ENCODE results near the gene DNAH3. TPM values are rescaled to one million over a fixed set of nuclear protein-coding genes. Genes with fewer than 3 reads are reported as not detected.

DNAH3 gene
- total and polyA plus RNA-seq, 2 of the 13 experiments (the other 11 are each of a cell fraction or from before 2014, with no cell fraction given): 0.07 to 0.08 TPM

DNA sequence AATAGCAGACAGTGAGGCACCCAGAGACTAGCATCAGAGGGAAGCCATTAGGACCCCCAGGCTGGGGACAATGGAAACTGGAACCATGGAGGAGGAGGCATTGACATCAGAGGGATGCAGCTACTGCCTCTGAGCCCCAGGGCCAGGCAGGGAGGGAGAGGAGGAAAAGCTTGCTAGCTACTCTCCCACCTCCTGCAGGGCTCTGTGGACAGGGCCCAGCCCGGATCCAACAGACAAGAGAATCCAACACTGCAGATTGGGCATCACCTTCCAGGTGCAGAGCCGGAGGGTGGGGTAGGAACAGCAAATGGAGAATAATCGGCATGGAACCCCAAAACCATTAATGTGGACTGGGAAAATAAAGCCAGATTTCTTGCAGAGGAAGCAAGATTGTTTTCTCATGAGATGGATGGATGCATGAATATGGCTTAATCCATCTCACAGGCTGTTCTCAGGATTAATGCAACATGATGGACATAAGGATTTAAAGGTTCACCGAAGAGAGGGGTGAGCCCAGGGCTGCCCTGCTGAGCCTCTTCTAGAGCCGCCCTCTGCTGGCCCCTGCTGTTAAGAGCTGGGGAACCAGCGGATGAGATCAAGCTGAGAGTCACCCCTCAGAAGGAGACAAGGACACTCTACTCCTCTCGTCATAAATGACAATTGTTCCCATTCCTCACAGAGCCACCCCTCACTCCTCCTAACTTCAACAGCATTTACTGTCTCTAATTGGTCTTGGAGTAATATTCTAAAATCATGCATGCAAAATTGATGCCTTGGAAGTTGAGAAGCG lies 48.8 kb downstream of the DNAH3 start (continued):
- TF ChIP-seq, protein P1, sequence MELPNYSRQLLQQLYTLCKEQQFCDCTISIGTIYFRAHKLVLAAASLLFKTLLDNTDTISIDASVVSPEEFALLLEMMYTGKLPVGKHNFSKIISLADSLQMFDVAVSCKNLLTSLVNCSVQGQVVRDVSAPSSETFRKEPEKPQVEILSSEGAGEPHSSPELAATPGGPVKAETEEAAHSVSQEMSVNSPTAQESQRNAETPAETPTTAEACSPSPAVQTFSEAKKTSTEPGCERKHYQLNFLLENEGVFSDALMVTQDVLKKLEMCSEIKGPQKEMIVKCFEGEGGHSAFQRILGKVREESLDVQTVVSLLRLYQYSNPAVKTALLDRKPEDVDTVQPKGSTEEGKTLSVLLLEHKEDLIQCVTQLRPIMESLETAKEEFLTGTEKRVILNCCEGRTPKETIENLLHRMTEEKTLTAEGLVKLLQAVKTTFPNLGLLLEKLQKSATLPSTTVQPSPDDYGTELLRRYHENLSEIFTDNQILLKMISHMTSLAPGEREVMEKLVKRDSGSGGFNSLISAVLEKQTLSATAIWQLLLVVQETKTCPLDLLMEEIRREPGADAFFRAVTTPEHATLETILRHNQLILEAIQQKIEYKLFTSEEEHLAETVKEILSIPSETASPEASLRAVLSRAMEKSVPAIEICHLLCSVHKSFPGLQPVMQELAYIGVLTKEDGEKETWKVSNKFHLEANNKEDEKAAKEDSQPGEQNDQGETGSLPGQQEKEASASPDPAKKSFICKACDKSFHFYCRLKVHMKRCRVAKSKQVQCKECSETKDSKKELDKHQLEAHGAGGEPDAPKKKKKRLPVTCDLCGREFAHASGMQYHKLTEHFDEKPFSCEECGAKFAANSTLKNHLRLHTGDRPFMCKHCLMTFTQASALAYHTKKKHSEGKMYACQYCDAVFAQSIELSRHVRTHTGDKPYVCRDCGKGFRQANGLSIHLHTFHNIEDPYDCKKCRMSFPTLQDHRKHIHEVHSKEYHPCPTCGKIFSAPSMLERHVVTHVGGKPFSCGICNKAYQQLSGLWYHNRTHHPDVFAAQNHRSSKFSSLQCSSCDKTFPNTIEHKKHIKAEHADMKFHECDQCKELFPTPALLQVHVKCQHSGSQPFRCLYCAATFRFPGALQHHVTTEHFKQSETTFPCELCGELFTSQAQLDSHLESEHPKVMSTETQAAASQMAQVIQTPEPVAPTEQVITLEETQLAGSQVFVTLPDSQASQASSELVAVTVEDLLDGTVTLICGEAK (IDR thresholded peaks at IDR 0.05): no peak
- TF ChIP-seq, protein P1 (CRISPR knock-in tag; IDR thresholded peaks at IDR 0.05): no peak
- TF ChIP-seq, protein P2, sequence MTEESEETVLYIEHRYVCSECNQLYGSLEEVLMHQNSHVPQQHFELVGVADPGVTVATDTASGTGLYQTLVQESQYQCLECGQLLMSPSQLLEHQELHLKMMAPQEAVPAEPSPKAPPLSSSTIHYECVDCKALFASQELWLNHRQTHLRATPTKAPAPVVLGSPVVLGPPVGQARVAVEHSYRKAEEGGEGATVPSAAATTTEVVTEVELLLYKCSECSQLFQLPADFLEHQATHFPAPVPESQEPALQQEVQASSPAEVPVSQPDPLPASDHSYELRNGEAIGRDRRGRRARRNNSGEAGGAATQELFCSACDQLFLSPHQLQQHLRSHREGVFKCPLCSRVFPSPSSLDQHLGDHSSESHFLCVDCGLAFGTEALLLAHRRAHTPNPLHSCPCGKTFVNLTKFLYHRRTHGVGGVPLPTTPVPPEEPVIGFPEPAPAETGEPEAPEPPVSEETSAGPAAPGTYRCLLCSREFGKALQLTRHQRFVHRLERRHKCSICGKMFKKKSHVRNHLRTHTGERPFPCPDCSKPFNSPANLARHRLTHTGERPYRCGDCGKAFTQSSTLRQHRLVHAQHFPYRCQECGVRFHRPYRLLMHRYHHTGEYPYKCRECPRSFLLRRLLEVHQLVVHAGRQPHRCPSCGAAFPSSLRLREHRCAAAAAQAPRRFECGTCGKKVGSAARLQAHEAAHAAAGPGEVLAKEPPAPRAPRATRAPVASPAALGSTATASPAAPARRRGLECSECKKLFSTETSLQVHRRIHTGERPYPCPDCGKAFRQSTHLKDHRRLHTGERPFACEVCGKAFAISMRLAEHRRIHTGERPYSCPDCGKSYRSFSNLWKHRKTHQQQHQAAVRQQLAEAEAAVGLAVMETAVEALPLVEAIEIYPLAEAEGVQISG (CRISPR knock-in tag; IDR thresholded peaks at IDR 0.05): no peak
- no peak for TF ChIP-seq DPF2 (CRISPR knock-in tag; IDR thresholded peaks at IDR 0.05; ENCODE audit: borderline replicate concordance, low read depth)
- TF ChIP-seq, protein P3, sequence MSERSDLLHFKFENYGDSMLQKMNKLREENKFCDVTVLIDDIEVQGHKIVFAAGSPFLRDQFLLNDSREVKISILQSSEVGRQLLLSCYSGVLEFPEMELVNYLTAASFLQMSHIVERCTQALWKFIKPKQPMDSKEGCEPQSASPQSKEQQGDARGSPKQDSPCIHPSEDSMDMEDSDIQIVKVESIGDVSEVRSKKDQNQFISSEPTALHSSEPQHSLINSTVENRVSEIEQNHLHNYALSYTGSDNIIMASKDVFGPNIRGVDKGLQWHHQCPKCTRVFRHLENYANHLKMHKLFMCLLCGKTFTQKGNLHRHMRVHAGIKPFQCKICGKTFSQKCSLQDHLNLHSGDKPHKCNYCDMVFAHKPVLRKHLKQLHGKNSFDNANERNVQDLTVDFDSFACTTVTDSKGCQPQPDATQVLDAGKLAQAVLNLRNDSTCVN (CRISPR knock-in tag; IDR thresholded peaks at IDR 0.05; ENCODE audit: borderline replicate concordance): peak; percentile 34; the same call in 1 of the 2 replicates
- TF ChIP-seq, protein P4, sequence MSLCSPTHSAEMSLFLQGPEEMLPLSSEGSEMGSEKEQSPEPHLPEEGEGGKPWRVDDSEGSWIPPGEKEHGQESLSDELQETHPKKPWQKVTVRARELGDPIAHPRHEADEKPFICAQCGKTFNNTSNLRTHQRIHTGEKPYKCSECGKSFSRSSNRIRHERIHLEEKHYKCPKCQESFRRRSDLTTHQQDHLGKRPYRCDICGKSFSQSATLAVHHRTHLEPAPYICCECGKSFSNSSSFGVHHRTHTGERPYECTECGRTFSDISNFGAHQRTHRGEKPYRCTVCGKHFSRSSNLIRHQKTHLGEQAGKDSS (CRISPR knock-in tag; IDR thresholded peaks at IDR 0.05; ENCODE audit: borderline replicate concordance, low read depth): no peak
- TF ChIP-seq ZNF44 (CRISPR knock-in tag; IDR thresholded peaks at IDR 0.05): no peak
- TF ChIP-seq ZNF143 (CRISPR knock-in tag; IDR thresholded peaks at IDR 0.05): no peak
- TF ChIP-seq, protein P5, sequence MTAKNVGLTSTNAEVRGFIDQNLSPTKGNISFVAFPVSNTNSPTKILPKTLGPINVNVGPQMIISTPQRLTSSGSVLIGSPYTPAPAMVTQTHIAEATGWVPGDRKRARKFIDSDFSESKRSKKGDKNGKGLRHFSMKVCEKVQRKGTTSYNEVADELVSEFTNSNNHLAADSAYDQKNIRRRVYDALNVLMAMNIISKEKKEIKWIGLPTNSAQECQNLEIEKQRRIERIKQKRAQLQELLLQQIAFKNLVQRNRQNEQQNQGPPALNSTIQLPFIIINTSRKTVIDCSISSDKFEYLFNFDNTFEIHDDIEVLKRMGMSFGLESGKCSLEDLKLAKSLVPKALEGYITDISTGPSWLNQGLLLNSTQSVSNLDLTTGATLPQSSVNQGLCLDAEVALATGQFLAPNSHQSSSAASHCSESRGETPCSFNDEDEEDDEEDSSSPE (CRISPR knock-in tag; IDR thresholded peaks at IDR 0.05): 0 out of 2 replicates have a peak, but pooled peaks have one; percentile 23
- TF ChIP-seq HMG20B (CRISPR knock-in tag; conservative IDR thresholded peaks at IDR 0.05): no peak
- no peak for TF ChIP-seq ZNF777 (CRISPR knock-in tag; IDR thresholded peaks at IDR 0.05)
- no peak for TF ChIP-seq ZNF274 (CRISPR knock-in tag; IDR thresholded peaks at IDR 0.05)

Data from HepG2 (cell line).